Panc1 (cell line): Measurements from ENCODE around the gene AGAP2. TPM values are rescaled to one million over a fixed set of nuclear protein-coding genes. Genes with fewer than 3 reads are reported as not detected.

Source experiments
- ATAC-seq: fragments of 200-7000 bp; cut with Tn5 transposase; 2 replicates; pipeline ENCODE4 v1.9.1; 2020; ENCODE audit warnings: mild to moderate bottlenecking, moderate library complexity
- BruUV-seq: library from RNA; stranded (reverse); fragments of 400-500 nt; replicated peaks from 2 replicates; lab custom pipeline; 2021; lab: Mats Ljungman, UMichigan
- CTCF ChIA-PET: fragments of 300-600 bp; sonication (Branson Sonifier 250); formaldehyde crosslinking; loops from one replicate; lab custom pipeline; 2022; ENCODE audit warnings: antibody characterized with exemption; lab: Charles Lee
- POLR2A ChIA-PET: fragments of 300-600 bp; sonication (Branson Sonifier 250); formaldehyde crosslinking; loops from one replicate; lab custom pipeline; 2022; ENCODE audit warnings: antibody characterized with exemption; lab: Charles Lee
- DNase-seq: peaks from one replicate; pipeline ENCODE4 v3.0.0-alpha.2; 2010; ENCODE audit warnings: low read depth, low spot score
- H3K27ac ChIP-seq: 2 replicates; pipeline ENCODE4 v1.5.1; 2011; ENCODE audit warnings: mild to moderate bottlenecking, low read length, inconsistent platforms
- H3K27me3 ChIP-seq: fragments of 200-500 bp; sonication (Bioruptor generic); 2 replicates; pipeline ENCODE4 v1.6.0; 2014; ENCODE audit warnings: low read length, inconsistent platforms; ENCODE audit not compliant: control insufficient read depth, insufficient read depth
- H3K36me3 ChIP-seq: fragments of 200-500 bp; sonication (Bioruptor generic); 2 replicates; pipeline ENCODE4 v1.5.1; 2014; ENCODE audit warnings: inconsistent platforms, mild to moderate bottlenecking, low read length, moderate library complexity; ENCODE audit not compliant: control insufficient read depth, insufficient read depth
- H3K4me1 ChIP-seq: 2 replicates; pipeline ENCODE4 v1.5.1; 2011; ENCODE audit warnings: inconsistent platforms, mild to moderate bottlenecking, low read length, moderate library complexity; ENCODE audit not compliant: control insufficient read depth, insufficient read depth
- H3K4me3 ChIP-seq, 2 experiments: 2 replicates each; pipeline ENCODE4 v1.5.1; 2011 to 2012; ENCODE audit warnings: low read depth in 2 of 2, low read length in 2 of 2, mild to moderate bottlenecking in 2 of 2, inconsistent platforms in 1 of 2, moderate library complexity in 1 of 2
- H3K9me3 ChIP-seq: fragments of 200-500 bp; sonication (Bioruptor generic); 2 replicates; pipeline ENCODE4 v1.5.1; 2014; ENCODE audit warnings: low read depth, mild to moderate bottlenecking, inconsistent platforms, low read length, moderate library complexity; ENCODE audit not compliant: control insufficient read depth, insufficient read depth
- CTCF ChIP-seq: fragments of 450-650 bp; IDR thresholded peaks from 2 replicates; pipeline ENCODE4 v1.5.1; 2017; ENCODE audit warnings: mild to moderate bottlenecking
- POLR2AphosphoS5 ChIP-seq: IDR thresholded peaks from 2 replicates; pipeline ENCODE4 v1.6.1; 2012; ENCODE audit warnings: mild to moderate bottlenecking, low read depth, low read length, moderate library complexity
- REST ChIP-seq, 2 experiments: IDR thresholded peaks; 2 replicates each; pipeline ENCODE4 v1.6.1; 2011 to 2012; ENCODE audit warnings: low read depth in 2 of 2, control low read depth in 1 of 2, low read length in 1 of 2, mild to moderate bottlenecking in 1 of 2, moderate library complexity in 1 of 2; ENCODE audit not compliant: insufficient read depth in 1 of 2
- SIN3A ChIP-seq: IDR thresholded peaks from 2 replicates; pipeline ENCODE4 v1.6.1; 2012; ENCODE audit warnings: low read depth, mild to moderate bottlenecking, low read length, moderate library complexity, borderline replicate concordance; ENCODE audit not compliant: insufficient read depth
- TCF7L2 ChIP-seq: IDR thresholded peaks from 2 replicates; pipeline ENCODE4 v1.6.1; 2011; ENCODE audit warnings: mild to moderate bottlenecking, low read depth, low read length, inconsistent platforms
- in situ Hi-C: cut with HindIII; loops from 2 replicates; pipeline ENCODE4 v1.10.0; 2016; ENCODE audit warnings: low sequenced_read_pairs, low pct_unique_long_range_greater_than_20kb
- intact Hi-C: fragments of 100-400 bp; cut with micrococcal nuclease; formaldehyde crosslinking; loops from one replicate; pipeline ENCODE4 v1.10.0; 2022; ENCODE audit not compliant: unreplicated experiment
- total RNA-seq: library from RNA; stranded (reverse); gene quantifications from one replicate; pipeline ENCODE4 v1.2.1, GENCODE V29; 2021; ENCODE audit not compliant: unreplicated experiment

AGAP2 gene
- total RNA-seq, 1 experiment from 2014 or later: 0.49 TPM

DNA sequence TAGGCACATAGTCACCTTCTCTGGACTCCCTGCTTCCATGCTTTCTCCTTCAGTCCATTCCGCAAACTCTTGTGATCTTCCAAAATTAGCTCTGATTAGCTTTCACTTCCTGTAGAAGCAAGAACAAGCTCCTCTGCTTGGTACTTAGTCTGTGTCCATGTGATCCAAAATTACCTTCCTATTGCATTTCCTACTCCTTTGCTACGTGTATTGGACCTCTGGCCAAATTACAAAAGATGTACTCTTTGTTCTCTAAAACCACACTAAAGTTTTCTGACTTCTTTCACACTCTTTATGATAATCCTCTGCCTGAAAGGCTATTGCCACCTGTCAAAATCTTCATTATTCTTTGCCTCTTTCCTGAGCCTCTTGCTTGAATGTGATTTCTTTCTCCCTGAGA, 43.3 kb upstream of the AGAP2 start:
- no TSS peak for BruUV-seq
- in situ Hi-C loops: no loop called here
- ChIA-PET POLR2A (no interaction called here), CTCF (interaction anchor here (0.6 to 0.7 kb wide), 2 partner anchors 55 to 57 kb away, joined by 3 to 4 read pairs; no protein-coding TSS in a partner anchor)
- Histone ChIP-seq H3K4me3 (no peak overlapping the region), H3K9me3 (no peaks in the 10 kb centered on the region), H3K36me3 (no peaks in the 10 kb centered on the region; the same call in none of the 2 replicates), H3K4me1 (peaks cover 4% of the 10 kb centered on the region), H3K27ac (no peak overlapping the region), H3K27me3 (no peaks in the 10 kb centered on the region)
- no peak for DNase-seq
- intact Hi-C loops: no loop called here
- ATAC-seq: no peak
- no peak for TF ChIP-seq SIN3A
- no peak for TF ChIP-seq TCF7L2
- no peak for TF ChIP-seq CTCF
- no peak for TF ChIP-seq POLR2AphosphoS5
- no peak for TF ChIP-seq REST (IDR thresholded peaks at IDR 0.05; ENCODE audit: insufficient read depth in 1 of 2, low read depth in 2 of 2, low read length in 1 of 2)

DNA sequence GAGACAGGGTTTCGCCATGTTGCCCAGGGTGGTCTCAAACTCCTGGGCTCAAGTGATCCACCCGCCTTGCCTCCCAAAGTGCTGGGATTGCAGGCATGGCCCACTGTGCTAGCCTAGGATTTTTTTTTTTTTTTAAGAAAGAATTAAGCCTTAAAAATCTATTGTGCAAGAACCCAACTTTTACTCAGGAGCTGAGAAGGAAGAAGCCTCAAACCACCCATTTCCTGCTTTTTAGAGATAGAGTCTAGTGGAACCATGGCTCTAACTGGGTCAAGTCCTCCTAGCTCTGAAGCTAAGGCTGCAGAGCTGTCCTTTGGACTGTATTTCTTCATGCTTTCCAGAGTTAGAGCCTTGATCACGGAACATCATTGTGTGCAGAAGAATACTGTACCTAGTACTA, 42.7 kb upstream of the AGAP2 start:
- no TSS peak for BruUV-seq
- peaks cover 4% of the 10 kb centered on the region for H3K4me1 ChIP-seq
- ChIA-PET POLR2A (no interaction called here), CTCF (interaction anchor here (0.6 to 0.7 kb wide), 2 partner anchors 55 to 58 kb away, joined by 3 to 4 read pairs; no protein-coding TSS in a partner anchor)
- no peak overlapping the region for H3K4me3 ChIP-seq
- no peaks in the 10 kb centered on the region for H3K27me3 ChIP-seq
- DNase-seq (no peak), ATAC-seq (no peak)
- intact Hi-C loops: no loop called here
- H3K36me3 ChIP-seq: no peaks in the 10 kb centered on the region; the same call in none of the 2 replicates
- H3K27ac ChIP-seq: no peak overlapping the region
- H3K9me3 ChIP-seq: no peaks in the 10 kb centered on the region
- no peak for TF ChIP-seq CTCF
- no peak for TF ChIP-seq TCF7L2
- TF ChIP-seq REST (IDR thresholded peaks at IDR 0.05; ENCODE audit: insufficient read depth in 1 of 2, low read depth in 2 of 2, low read length in 1 of 2): no peak
- no peak for TF ChIP-seq POLR2AphosphoS5
- TF ChIP-seq SIN3A: no peak
- in situ Hi-C loops: no loop called here
